ENCODE results near the gene GRIPAP1.

GRIPAP1 gene

GRCh38 chrX:49002091-49002935 lies at the start of gene GRIPAP1:
Gene GRIPAP1, minus strand, starts transcription at chrX:49002264. Its CDS starts 35 bp downstream, at chrX:49002229.
- DNase-seq (ENCODE audit: low spot score) = peak; percentile 66
- FAIRE-seq = peak; percentile 88

- FAIRE-seq (no peak), DNase-seq (ENCODE audit: low spot score) (no peak)
Measured at GRCh38 chrX:49043987-49044281, 41.9 kb upstream of the GRIPAP1 start.

- peak; percentile 99 for FAIRE-seq
- DNase-seq (ENCODE audit: low spot score) = peak; percentile 97
Measured at GRCh38 chrX:49043220-49043986, 41.3 kb upstream of the GRIPAP1 start, which contains the start of gene TFE3. Gene TFE3, minus strand, starts transcription at chrX:49043357. Its CDS starts 131 bp downstream, at chrX:49043226.

- DNase-seq (ENCODE audit: low spot score) (no peak), FAIRE-seq (no peak)
Measured at GRCh38 chrX:49042581-49043219, 40.6 kb upstream of the GRIPAP1 start.

- DNase-seq (ENCODE audit: low spot score) (peak; percentile 65), FAIRE-seq (peak; percentile 85)
Measured at GRCh38 chrX:49041744-49042580, 39.9 kb upstream of the GRIPAP1 start.

- DNase-seq (ENCODE audit: low spot score) (peak; percentile 7), FAIRE-seq (no peak)
Measured at GRCh38 chrX:49040376-49040955, 38.4 kb upstream of the GRIPAP1 start.

- DNase-seq (ENCODE audit: low spot score) (peak; percentile 84), FAIRE-seq (peak; percentile 92)
Measured at GRCh38 chrX:49039598-49040375, 37.7 kb upstream of the GRIPAP1 start.

- FAIRE-seq (no peak), DNase-seq (ENCODE audit: low spot score) (no peak)
Measured at GRCh38 chrX:49037883-49038475, 35.9 kb upstream of the GRIPAP1 start.

GRCh38 chrX:49030283-49030682 lies 28.2 kb upstream of the GRIPAP1 start:
- FAIRE-seq (no peak), DNase-seq (ENCODE audit: low spot score) (no peak)

- no peak for DNase-seq (ENCODE audit: low spot score)
- FAIRE-seq = no peak
Measured at GRCh38 chrX:49029876-49030275, 27.8 kb upstream of the GRIPAP1 start.

- no peak for FAIRE-seq
- DNase-seq (ENCODE audit: low spot score) = no peak
Measured at GRCh38 chrX:49019599-49020249, 17.7 kb upstream of the GRIPAP1 start.

GRCh38 chrX:49019050-49019449 lies 17.0 kb upstream of the GRIPAP1 start:
- no peak for FAIRE-seq
- no peak for DNase-seq (ENCODE audit: low spot score)

GRCh38 chrX:49003696-49004095 lies 1.6 kb upstream of the GRIPAP1 start:
- no peak for FAIRE-seq
- no peak for DNase-seq (ENCODE audit: low spot score)

- FAIRE-seq (no peak), DNase-seq (ENCODE audit: low spot score) (peak; percentile 6)
Measured at GRCh38 chrX:49001521-49002090, 458 bp downstream of the GRIPAP1 start.

- FAIRE-seq (no peak), DNase-seq (ENCODE audit: low spot score) (no peak)
Measured at GRCh38 chrX:49000636-49001035, 1.4 kb downstream of the GRIPAP1 start.

- FAIRE-seq = no peak
Measured at GRCh38 chrX:48999030-48999429, 3.0 kb downstream of the GRIPAP1 start.

GRCh38 chrX:48998391-48998790 lies 3.7 kb downstream of the GRIPAP1 start:
- DNase-seq (ENCODE audit: low spot score) = no peak
- no peak for FAIRE-seq

More at GRCh38 chrX:48999030-48999429, 3.0 kb downstream of the GRIPAP1 start:
- DNase-seq (ENCODE audit: low spot score) = no peak

- DNase-seq (ENCODE audit: low spot score) (no peak), FAIRE-seq (no peak)
Measured at GRCh38 chrX:48997865-48998264, 4.2 kb downstream of the GRIPAP1 start.

GRCh38 chrX:48997455-48997854 lies 4.6 kb downstream of the GRIPAP1 start:
- FAIRE-seq (no peak), DNase-seq (ENCODE audit: low spot score) (no peak)

Measured in RCC 7860 (cell line).